Measurements from ENCODE around the gene ANO10. TPM values are rescaled to one million over a fixed set of nuclear protein-coding genes. Genes with fewer than 3 reads are reported as not detected.

The ANO10 gene
- total RNA-seq, 1 experiment from 2014 or later, result 26.6 TPM

GRCh38 chr3:43363621-43364266 is 258.1 kb downstream of the ANO10 start:
- ChIA-PET CTCF (no interaction called here), POLR2A (no interaction called here)
- no peaks in the 10 kb centered on the region for H3K4me1 ChIP-seq (ENCODE audit: control insufficient read depth, insufficient read depth, low read length)
- ATAC-seq (no peak), DNase-seq (ENCODE audit: low read depth, low spot score) (no peak)
- no peak for TF ChIP-seq REST (IDR thresholded peaks at IDR 0.05; ENCODE audit: insufficient read depth in 1 of 2, low read depth in 2 of 2, low read length in 1 of 2)
- no peak for TF ChIP-seq POLR2AphosphoS5 (IDR thresholded peaks at IDR 0.05; ENCODE audit: low read depth, low read length)
- TF ChIP-seq TCF7L2 (IDR thresholded peaks at IDR 0.05; ENCODE audit: low read depth, low read length), result no peak
- TF ChIP-seq CTCF (IDR thresholded peaks at IDR 0.05), result no peak
- no peak for TF ChIP-seq SIN3A (IDR thresholded peaks at IDR 0.05; ENCODE audit: borderline replicate concordance, insufficient read depth, low read depth, low read length)
- H3K9me3 ChIP-seq (ENCODE audit: control insufficient read depth, insufficient read depth, low read depth, low read length), result no peaks in the 10 kb centered on the region
- BruUV-seq (replicated peaks), result no TSS peak
- intact Hi-C loops (cut with micrococcal nuclease; ENCODE audit: unreplicated experiment) (no loop called here), in situ Hi-C loops (cut with HindIII; ENCODE audit: low pct_unique_long_range_greater_than_20kb, low sequenced_read_pairs) (no loop called here)
- no peaks in the 10 kb centered on the region for H3K27me3 ChIP-seq (ENCODE audit: control insufficient read depth, insufficient read depth, low read length)
- H3K36me3 ChIP-seq (ENCODE audit: control insufficient read depth, insufficient read depth, low read length), result no peaks in the 10 kb centered on the region
- no peak overlapping the region for H3K4me3 ChIP-seq (ENCODE audit: low read depth in 2 of 2, low read length in 2 of 2)
- H3K27ac ChIP-seq (ENCODE audit: low read length), result no peak overlapping the region

DNA sequence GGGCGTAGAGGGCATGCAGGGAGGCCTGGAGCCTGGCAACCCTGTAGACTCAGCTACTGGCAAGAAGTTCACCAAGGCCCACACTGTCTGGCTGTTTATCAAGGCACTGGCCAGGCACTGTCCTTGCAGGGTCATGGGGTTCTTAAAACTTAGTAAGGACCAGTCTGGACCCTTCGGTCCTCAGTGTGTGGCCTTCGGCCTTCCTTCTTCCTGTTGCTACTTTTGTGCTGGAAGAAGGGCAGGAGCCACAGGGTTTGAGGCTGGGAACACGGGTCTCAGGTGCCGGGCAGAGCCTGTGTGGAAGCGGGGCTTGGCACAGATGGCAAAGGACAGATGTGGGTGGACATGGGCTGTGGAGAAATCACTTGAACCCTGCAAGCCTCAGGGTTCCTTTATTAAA is 258.9 kb downstream of the ANO10 start:
- DNase-seq (ENCODE audit: low read depth, low spot score), result no peak
- TF ChIP-seq REST (IDR thresholded peaks at IDR 0.05; ENCODE audit: insufficient read depth in 1 of 2, low read depth in 2 of 2, low read length in 1 of 2), result no peak
- TF ChIP-seq POLR2AphosphoS5 (IDR thresholded peaks at IDR 0.05; ENCODE audit: low read depth, low read length), result no peak
- H3K4me1 ChIP-seq (ENCODE audit: control insufficient read depth, insufficient read depth, low read length), result no peaks in the 10 kb centered on the region
- ChIA-PET CTCF (no interaction called here), POLR2A (no interaction called here)
- no peak overlapping the region for H3K4me3 ChIP-seq (ENCODE audit: low read depth in 2 of 2, low read length in 2 of 2)
- no peak overlapping the region for H3K27ac ChIP-seq (ENCODE audit: low read length)
- no peaks in the 10 kb centered on the region for H3K27me3 ChIP-seq (ENCODE audit: control insufficient read depth, insufficient read depth, low read length)
- ATAC-seq, result no peak
- H3K9me3 ChIP-seq (ENCODE audit: control insufficient read depth, insufficient read depth, low read depth, low read length), result no peaks in the 10 kb centered on the region
- intact Hi-C loops (cut with micrococcal nuclease; ENCODE audit: unreplicated experiment), result no loop called here
- in situ Hi-C loops (cut with HindIII; ENCODE audit: low pct_unique_long_range_greater_than_20kb, low sequenced_read_pairs), result no loop called here
- no TSS peak for BruUV-seq (replicated peaks)
- no peaks in the 10 kb centered on the region for H3K36me3 ChIP-seq (ENCODE audit: control insufficient read depth, insufficient read depth, low read length)

Measured in Panc1 (cell line).